OCI-LY7 (cell line): ENCODE measurements around the gene ZNF565.

Experiments
- EZH2phosphoT487 ChIP-seq: fragments of 200-600 bp; sonication (generic); IDR thresholded peaks from 2 replicates; pipeline ENCODE4 v1.6.1; 2018; ENCODE audit warnings: low read depth, borderline replicate concordance, mild to moderate bottlenecking, mixed run types, antibody characterized with exemption, low read length, moderate library complexity, mixed read lengths
- TF ChIP-seq, protein P1 (sequence below): fragments of 200-600 bp; sonication (generic); conservative IDR thresholded peaks from 2 replicates; pipeline ENCODE4 v1.5.1; 2014; ENCODE audit warnings: mild to moderate bottlenecking, antibody characterized with exemption, low read length, moderate library complexity, mixed read lengths

DNA sequence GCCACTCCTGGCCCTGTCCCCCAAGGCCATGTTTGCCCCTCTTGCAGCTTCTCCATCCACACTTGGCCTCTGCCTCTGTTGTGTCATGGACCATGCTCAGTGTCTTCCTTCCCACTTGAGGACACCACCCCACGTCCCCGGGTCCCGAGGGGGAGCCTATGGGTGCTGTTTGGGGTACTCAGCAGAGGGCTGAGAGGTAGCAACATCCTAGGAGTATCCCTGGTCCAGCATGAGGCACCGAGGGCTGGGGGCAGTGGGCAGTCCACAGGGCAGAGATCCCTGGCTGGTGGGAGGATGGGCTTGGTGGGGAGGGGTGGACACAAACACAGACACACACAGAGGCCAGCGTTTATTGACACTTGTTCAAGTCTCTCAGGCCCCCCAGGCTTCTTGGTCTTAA lies 63.9 kb downstream of the ZNF565 start:
- no peak for TF ChIP-seq EZH2phosphoT487
- TF ChIP-seq, protein P1, sequence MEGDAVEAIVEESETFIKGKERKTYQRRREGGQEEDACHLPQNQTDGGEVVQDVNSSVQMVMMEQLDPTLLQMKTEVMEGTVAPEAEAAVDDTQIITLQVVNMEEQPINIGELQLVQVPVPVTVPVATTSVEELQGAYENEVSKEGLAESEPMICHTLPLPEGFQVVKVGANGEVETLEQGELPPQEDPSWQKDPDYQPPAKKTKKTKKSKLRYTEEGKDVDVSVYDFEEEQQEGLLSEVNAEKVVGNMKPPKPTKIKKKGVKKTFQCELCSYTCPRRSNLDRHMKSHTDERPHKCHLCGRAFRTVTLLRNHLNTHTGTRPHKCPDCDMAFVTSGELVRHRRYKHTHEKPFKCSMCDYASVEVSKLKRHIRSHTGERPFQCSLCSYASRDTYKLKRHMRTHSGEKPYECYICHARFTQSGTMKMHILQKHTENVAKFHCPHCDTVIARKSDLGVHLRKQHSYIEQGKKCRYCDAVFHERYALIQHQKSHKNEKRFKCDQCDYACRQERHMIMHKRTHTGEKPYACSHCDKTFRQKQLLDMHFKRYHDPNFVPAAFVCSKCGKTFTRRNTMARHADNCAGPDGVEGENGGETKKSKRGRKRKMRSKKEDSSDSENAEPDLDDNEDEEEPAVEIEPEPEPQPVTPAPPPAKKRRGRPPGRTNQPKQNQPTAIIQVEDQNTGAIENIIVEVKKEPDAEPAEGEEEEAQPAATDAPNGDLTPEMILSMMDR = no peak
